Activated CD4-positive, alpha-beta T cell treated with anti-CD3 and anti-CD28 coated beads, Interleukin-10, Interleukin-2, amounts not matched to agents 100 ng/mL and 50 ng/mL, durations not matched to agents 16 hours and 8 hours (primary cell): Measurements from ENCODE around the gene CRX.
"Not testable (repeated sequence)": the region's sequence is repeated elsewhere in the genome, so short reads cannot be mapped to it uniquely, and the experiment has no call there.

Experiments used
- DNase-seq: peaks from one replicate; pipeline ENCODE4 v3.0.0-alpha.2; 2020

The CRX gene

DNA sequence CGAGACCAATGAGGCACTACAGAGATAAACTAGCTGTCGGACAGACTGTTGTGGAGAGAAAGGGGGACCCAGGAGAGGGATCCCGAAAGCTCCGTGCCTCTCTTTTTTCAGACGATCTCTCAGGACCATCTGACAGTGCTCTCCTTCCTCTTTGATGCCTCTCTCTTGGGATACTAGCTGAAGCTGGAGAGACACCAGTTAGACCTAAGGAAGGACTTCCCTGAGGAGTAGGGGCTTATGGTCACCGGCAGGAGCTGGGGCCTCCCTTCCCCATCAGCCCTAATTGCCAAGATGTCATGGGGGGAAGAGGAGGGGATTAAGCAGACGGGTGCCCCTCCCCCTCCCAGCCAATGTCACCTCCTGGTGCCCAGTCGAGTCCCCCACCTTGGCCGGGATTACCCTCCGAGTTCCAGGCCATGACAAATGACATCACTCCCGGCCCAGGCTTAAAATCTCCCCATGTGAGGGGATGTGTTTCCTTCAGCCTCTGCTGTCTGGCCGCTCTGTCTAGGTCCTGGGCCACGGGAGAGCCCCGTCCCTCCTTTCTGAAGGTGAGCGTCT lies at the start of gene CRX:
TSS of gene CRX (plus strand) at position 478 of the 561 bp plus-strand sequence. CDS start 12,507 bp downstream, outside the sequence.
- no peak for DNase-seq

DNA sequence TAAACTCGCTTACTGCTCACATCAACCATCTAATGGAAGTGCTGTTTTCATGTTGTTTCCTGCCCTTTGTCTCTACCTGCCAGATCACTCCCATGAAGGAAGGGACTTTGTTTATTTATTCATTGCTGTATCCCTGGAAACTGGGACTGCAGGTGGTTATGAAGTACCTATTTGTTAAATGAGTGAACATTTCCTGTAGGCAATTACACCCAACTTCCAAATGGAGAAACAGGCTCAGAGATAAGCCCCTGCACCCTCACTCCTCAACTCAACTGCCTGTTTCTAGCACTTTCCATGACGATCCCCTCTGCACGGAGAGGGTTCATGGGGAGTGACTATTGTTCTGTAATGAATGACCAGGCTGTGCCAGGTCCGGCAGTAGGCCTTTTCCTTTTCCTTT lies 45.2 kb upstream of the CRX start:
- DNase-seq = no peak

DNA sequence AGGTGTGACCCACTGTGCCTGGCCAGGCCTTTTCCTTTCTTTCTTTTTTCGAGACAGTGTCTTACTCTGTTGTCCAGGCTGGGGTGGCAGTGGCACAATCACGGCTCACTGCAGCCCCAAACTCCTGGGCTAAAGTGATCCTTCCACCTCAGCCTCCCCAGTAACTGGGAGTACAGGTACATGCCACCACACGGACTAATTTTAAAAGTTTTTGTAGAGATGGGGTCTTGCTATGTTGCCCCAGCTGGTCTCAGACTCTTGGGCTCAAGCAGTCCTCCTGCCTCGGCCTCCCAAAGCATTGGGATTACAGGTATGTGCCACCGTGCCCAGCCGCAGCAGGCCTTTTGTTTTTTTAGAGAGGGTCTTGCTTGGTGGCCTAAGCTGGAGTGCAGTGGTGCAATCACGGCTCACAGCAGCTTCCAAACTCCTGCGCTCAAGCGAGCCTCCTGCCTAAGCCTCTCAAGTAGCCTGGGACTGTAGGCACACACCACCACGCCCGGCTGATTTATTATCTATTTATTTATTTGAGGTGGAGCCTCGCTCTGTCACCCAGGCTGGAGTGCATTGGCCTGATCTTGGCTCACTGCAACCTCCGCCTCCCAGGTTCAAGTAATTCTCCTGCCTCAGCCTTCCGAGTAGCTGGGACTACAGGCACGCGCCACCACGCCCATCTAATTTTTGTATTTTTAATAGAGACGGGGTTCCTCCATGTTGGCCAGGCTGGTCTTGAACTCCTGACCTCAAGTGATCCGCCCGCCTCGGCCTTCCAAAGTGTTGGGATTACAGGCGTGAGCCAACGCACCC lies 44.3 kb upstream of the CRX start:
- not testable (repeated sequence) for DNase-seq

- DNase-seq = peak; percentile 87
Measured at GRCh38 chr19:47778049-47778953, 43.4 kb upstream of the CRX start, which contains the start of gene SELENOW. SELENOW (plus strand) TSS chr19:47778703; CDS start chr19:47778786, 83 bp downstream.

GRCh38 chr19:47778954-47779351 lies 42.8 kb upstream of the CRX start:
- peak; percentile 31 for DNase-seq

DNA sequence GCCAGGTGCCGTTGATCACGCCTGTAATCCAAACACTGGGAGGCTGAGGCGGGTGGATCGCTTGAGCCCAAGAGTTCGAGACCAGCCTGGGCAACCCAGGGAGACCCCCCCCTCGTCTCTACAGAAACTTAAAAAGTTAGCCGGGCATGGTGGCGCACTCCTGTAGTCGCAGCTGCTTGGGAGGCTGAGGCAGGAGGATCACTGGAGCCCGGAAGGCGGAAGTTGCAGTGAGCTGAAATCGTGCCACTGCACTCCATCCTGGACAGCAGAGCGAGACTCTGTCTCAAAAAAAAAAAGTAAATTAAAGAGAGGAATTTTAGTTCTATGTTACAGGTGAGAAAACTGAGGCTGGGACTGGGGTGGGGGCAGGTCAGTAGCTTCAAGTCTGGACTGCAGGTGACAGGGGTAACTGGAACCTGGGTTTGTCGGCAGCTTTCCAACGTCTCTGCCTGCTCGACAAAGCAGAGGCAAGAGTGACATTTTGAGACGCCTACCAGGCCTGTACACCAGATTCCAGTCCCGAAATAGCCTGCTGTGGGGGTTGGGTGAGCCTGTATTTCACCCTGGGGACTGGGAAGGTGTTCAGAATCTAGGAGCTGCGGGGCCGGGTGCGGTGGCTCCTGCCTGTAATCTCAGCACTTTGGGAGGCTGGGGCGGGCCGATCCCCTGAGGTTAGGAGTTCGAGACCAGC lies 42.1 kb upstream of the CRX start:
- no peak for DNase-seq

DNA sequence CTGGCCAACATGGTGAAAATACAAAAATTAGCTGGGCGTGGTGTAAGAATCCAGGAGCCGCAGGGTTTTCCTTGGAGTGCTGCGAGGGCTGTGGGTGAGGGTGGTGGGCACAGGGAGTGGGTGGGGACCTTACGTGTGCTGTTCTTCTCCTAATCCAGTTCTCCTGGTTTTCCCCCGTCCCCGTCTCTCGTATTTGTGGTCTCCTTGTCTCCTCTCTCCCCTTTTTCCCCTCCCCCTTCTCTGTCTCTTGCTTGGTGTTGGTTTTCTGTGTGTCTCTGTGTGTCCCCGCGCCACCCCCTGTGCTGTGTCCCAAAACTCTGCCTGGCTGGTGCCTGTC lies 41.6 kb upstream of the CRX start:
- DNase-seq = no peak

DNA sequence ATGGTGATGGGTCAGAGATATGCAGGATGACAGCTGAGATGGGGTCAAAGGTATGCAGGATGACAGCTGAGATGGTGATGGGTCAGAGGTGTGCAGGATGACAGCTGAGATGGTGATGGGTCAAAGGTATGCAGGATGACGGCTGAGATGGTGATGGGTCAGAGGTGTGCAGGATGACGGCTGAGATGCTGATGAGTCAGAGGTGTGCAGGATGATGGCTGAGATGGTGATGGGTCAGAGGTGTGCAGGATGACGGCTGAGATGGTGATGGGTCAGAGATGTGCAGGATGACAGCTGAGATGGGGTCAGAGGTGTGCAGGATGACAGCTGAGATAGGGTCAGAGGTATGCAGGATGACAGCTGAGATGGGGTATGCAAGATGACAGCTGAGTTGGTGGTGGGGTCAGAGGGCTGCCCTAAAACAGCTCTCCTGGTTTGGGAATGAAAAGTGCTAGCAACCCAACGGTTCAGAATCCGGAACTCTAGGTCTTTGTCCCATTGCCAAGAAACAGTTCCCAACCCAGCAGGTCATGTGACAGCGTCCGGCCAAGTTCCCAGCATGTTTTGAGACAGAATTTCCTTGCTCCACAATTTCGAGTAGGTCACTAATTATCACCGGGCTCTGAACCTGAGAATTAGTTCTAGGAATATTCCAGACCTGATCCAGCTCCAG lies 40.0 kb upstream of the CRX start:
- DNase-seq = no peak

GRCh38 chr19:47786566-47786965 lies 35.2 kb upstream of the CRX start:
- no peak for DNase-seq

GRCh38 chr19:47787307-47787706 lies 34.4 kb upstream of the CRX start:
- DNase-seq = not testable (repeated sequence)

GRCh38 chr19:47789811-47790210 lies 31.9 kb upstream of the CRX start:
- not testable (repeated sequence) for DNase-seq

DNA sequence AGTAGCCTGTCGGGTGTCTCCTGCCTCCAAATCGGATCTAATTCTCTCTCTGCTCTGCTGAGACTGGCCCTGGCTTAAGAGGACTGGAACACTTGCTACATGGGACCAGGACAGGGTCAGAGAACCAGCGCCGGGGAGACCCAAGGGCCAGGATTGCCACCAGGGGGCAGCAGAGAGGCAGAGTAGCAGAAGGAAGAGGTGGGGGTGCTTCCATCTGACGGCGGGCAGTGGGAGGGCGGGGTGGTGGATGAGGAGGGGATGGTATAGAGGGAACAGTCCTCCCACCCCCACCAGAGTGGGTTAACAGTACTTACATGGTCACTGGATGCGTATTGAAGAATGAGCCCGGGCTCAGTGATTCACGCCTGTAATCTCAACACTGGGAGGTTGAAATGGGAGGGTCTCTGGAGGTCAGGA lies 31.3 kb upstream of the CRX start:
- peak; percentile 86 for DNase-seq

- DNase-seq = no peak
Measured at GRCh38 chr19:47792616-47793015, 29.1 kb upstream of the CRX start.

DNA sequence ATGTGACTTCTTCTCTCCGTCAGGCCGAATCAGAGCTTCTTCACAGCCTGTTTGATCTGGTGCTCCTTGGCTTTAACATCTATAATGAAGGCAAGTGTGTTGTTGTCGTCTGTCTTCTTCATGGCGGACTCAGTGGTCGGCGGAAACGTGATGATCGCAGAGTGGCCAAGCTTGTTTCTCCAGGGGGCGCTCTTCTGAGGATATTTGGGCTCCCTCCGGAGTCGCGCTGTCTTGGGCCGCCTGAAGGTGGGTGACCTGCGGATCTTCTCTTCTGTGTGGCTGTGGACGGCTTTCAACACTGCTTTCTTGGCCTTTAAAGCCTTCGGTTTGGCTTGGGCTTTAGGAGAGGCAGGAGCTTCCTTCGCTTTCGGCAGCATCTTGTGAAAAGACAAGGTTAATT lies 27.2 kb upstream of the CRX start:
- no peak for DNase-seq

- DNase-seq = no peak
Measured at GRCh38 chr19:47796785-47797184, 25.0 kb upstream of the CRX start.

DNA sequence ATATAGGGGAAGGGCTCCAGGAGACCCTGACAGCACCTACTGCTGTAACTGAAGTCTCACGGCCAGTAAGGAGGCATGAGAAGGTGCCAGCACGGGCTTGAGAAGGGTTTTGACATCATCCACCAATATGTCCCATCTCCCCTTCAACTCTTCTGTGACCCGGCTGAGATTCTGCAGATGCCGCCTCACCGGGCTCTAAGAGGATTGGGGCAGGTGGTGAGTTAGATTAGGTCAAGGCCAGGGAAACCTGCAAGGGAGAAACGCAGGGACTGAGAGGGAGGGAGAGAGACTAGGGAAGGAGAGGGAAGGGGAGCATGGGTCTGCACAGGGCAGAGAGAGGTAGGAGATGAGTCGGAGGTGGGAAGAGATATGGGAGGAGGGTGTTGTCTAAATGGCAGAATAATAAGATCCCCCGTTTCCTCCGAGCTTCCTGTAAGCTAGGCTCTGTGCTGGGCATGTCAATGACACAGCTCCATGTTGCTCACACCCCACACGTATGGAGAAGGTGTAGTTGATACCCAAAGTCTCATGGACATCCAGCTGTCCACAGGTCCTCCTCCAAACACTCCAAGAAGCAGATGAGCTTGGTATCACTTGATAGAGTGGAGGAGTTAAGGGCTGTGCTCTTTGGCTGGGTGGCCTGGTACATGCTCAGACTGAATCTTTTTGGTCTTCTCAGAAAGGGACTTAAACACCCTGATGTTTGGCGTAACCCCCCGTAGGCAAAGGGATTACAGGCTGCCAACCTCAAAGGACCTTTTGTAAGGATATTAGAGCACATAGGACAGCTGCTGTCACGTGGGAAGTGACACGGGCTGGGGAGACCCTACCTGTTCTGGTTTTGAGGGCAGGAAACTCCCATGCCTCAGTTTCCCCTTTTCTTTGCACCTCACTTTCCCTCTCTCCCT lies 23.5 kb upstream of the CRX start:
- DNase-seq = no peak

GRCh38 chr19:47798904-47799266 lies 22.9 kb upstream of the CRX start:
- no peak for DNase-seq

DNA sequence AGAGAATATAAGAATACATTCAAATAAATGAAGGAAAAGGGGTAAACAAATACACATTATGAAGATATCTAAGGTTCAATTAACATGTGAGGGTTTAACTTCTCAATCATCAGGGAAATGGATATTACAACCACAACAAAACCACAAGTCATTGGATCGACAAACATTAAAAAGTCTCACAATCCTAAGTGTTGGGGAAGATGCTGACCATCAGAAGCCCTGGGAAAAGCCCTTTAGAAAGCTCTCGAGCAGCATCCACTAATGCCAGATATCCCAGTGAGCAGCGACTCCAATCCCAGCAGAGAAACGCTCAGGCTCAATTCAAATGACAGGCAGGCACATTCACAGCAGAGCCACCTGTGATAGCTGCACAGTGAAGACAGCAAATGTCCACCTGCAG lies 20.5 kb upstream of the CRX start:
- no peak for DNase-seq

DNA sequence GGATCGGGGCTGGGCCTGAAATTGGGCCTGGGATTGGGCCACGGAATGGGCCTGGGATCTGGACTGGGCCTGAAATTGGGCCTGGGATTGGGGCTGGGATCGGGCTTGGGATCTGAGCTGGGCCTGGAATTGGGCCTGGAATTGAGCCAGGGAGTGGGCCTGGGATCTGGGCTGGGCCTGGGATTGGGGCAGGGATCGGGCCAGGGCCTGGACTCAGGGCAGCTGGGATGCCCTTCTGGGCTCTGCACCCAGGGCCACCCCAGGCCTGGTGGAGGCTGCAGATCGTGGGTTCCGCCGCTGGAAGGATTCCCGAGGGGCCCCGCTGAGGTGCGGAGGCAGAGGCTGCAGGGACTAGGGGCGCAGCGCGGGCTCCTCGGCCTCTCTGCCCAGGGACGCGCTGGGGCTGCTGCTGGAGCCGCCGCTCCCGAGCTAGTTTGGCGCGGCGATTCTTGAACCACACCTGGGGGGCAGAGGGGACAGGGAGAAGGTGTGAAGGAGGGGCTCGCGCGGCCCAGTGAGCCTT lies 19.2 kb upstream of the CRX start:
- no peak for DNase-seq

DNA sequence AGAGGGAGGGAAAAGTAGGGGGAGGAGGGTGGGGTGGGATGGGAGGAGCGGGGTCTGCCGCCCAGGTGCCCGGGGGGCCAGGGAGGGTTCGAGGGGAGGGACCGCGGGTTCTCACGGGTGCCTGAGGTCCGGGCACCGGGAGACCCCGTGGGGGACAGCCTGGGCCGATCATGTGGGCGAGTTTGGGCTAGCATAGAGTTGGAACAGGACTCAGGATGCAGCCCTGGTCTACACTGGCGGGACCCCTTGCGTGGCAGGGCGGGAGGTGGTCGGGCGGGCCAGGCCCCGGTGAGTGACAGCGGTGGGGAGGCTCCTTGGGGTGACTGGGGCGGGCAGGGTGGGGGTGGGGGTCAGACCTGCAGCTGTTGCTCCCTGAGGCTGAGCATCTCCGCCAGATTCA lies 18.6 kb upstream of the CRX start:
- DNase-seq = not testable (repeated sequence)

- not testable (repeated sequence) for DNase-seq
Measured at GRCh38 chr19:47803671-47804070, 18.1 kb upstream of the CRX start.
